G401 (cell line): ENCODE measurements around the gene SCUBE2. TPM values are rescaled to one million over a fixed set of nuclear protein-coding genes. Genes with fewer than 3 reads are reported as not detected.

ENCODE experiments used
- DNase-seq: peaks from one replicate; pipeline ENCODE4 v3.0.0-alpha.2; 2015; ENCODE audit warnings: low spot score
- in situ Hi-C: cut with HindIII; loops from 2 replicates; pipeline ENCODE4 v1.10.0; 2016; ENCODE audit warnings: low sequenced_read_pairs, mixed read lengths
- total RNA-seq: library from RNA; depleted of rRNA; stranded (reverse); fragments of >200 nt; shearing (Covaris generic); gene quantifications from 2 replicates; pipeline ENCODE4 v1.2.3, GENCODE V29; 2014

The SCUBE2 gene
- total RNA-seq, 1 experiment from 2014 or later = not detected

GRCh38 chr11:9078113-9079086 lies 13.0 kb downstream of the SCUBE2 start:
- DNase-seq = no peak
- in situ Hi-C loops = no loop called here

GRCh38 chr11:9077164-9077563 lies 14.2 kb downstream of the SCUBE2 start:
- DNase-seq = peak; percentile 8
- in situ Hi-C loops = no loop called here

GRCh38 chr11:9076661-9077060 lies 14.7 kb downstream of the SCUBE2 start:
- no peak for DNase-seq
- in situ Hi-C loops = no loop called here

GRCh38 chr11:9076046-9076445 lies 15.4 kb downstream of the SCUBE2 start:
- DNase-seq = no peak
- in situ Hi-C loops = no loop called here

GRCh38 chr11:9075556-9075955 lies 15.8 kb downstream of the SCUBE2 start:
- in situ Hi-C loops = no loop called here
- DNase-seq = peak; percentile 6

- in situ Hi-C loops = no loop called here
These were observed 16.9 kb downstream of the SCUBE2 start for GRCh38 chr11:9074338-9075029.

GRCh38 chr11:9073466-9074225 lies 17.8 kb downstream of the SCUBE2 start:
- in situ Hi-C loops = no loop called here
- no peak for DNase-seq

More at GRCh38 chr11:9074338-9075029, 16.9 kb downstream of the SCUBE2 start:
- no peak for DNase-seq

- DNase-seq = no peak
- in situ Hi-C loops = no loop called here
These were observed 18.7 kb downstream of the SCUBE2 start for GRCh38 chr11:9072626-9073176.

- in situ Hi-C loops = no loop called here
- DNase-seq = no peak
These were observed 19.7 kb downstream of the SCUBE2 start for GRCh38 chr11:9071692-9072091.

GRCh38 chr11:9070749-9071491 lies 20.5 kb downstream of the SCUBE2 start:
- in situ Hi-C loops = no loop called here
- no peak for DNase-seq

GRCh38 chr11:9069862-9070470 lies 21.4 kb downstream of the SCUBE2 start:
- no peak for DNase-seq

GRCh38 chr11:9069256-9069655 lies 22.1 kb downstream of the SCUBE2 start:
- DNase-seq = no peak
- in situ Hi-C loops = no loop called here

More at GRCh38 chr11:9069862-9070470, 21.4 kb downstream of the SCUBE2 start:
- in situ Hi-C loops = no loop called here

GRCh38 chr11:9066433-9066925 lies 24.9 kb downstream of the SCUBE2 start:
- DNase-seq = no peak
- in situ Hi-C loops = no loop called here

- in situ Hi-C loops = no loop called here
- DNase-seq = no peak
These were observed 25.6 kb downstream of the SCUBE2 start for GRCh38 chr11:9065607-9066432.

- in situ Hi-C loops = no loop called here
These were observed 29.6 kb downstream of the SCUBE2 start for GRCh38 chr11:9061807-9062206.

GRCh38 chr11:9060700-9061111 lies 30.7 kb downstream of the SCUBE2 start:
- in situ Hi-C loops = no loop called here
- DNase-seq = no peak

More at GRCh38 chr11:9061807-9062206, 29.6 kb downstream of the SCUBE2 start:
- no peak for DNase-seq

- in situ Hi-C loops = no loop called here
- DNase-seq = no peak
These were observed 32.0 kb downstream of the SCUBE2 start for GRCh38 chr11:9059406-9059805.
